ENCODE results near the gene MACIR.

The MACIR gene

GRCh38 chr5:103237778-103238177 lies 20.8 kb upstream of the MACIR start:
- DNase-seq = no peak
- no peak overlapping the region for H3K4me3 ChIP-seq (ENCODE audit: low read depth, low read length)
- TF ChIP-seq CTCF (IDR thresholded peaks at IDR 0.05; ENCODE audit: low read depth, low read length) = no peak
- H3K4me1 ChIP-seq = no peaks in the 10 kb centered on the region
- no peaks in the 10 kb centered on the region for H3K36me3 ChIP-seq
- no peaks in the 10 kb centered on the region for H3K27me3 ChIP-seq
- H3K9me3 ChIP-seq = no peaks in the 10 kb centered on the region

GRCh38 chr5:103243665-103244064 lies 14.9 kb upstream of the MACIR start:
- Histone ChIP-seq H3K36me3 (no peaks in the 10 kb centered on the region), H3K4me1 (no peaks in the 10 kb centered on the region), H3K27me3 (no peaks in the 10 kb centered on the region), H3K9me3 (no peaks in the 10 kb centered on the region), H3K4me3 (ENCODE audit: low read depth, low read length) (no peak overlapping the region)
- DNase-seq = no peak
- no peak for TF ChIP-seq CTCF (IDR thresholded peaks at IDR 0.05; ENCODE audit: low read depth, low read length)

GRCh38 chr5:103244398-103244797 lies 14.2 kb upstream of the MACIR start:
- Histone ChIP-seq H3K4me1 (no peaks in the 10 kb centered on the region), H3K9me3 (no peaks in the 10 kb centered on the region), H3K27me3 (no peaks in the 10 kb centered on the region), H3K36me3 (no peaks in the 10 kb centered on the region), H3K4me3 (ENCODE audit: low read depth, low read length) (no peak overlapping the region)
- TF ChIP-seq CTCF (IDR thresholded peaks at IDR 0.05; ENCODE audit: low read depth, low read length) = no peak
- no peak for DNase-seq

GRCh38 chr5:103245761-103246160 lies 12.8 kb upstream of the MACIR start:
- Histone ChIP-seq H3K4me3 (ENCODE audit: low read depth, low read length) (no peak overlapping the region), H3K36me3 (no peaks in the 10 kb centered on the region), H3K27me3 (no peaks in the 10 kb centered on the region), H3K4me1 (no peaks in the 10 kb centered on the region), H3K9me3 (no peaks in the 10 kb centered on the region)
- TF ChIP-seq CTCF (IDR thresholded peaks at IDR 0.05; ENCODE audit: low read depth, low read length) = no peak
- no peak for DNase-seq

- Histone ChIP-seq H3K4me1 (no peaks in the 10 kb centered on the region), H3K27me3 (no peaks in the 10 kb centered on the region), H3K4me3 (ENCODE audit: low read depth, low read length) (no peak overlapping the region), H3K36me3 (no peaks in the 10 kb centered on the region), H3K9me3 (no peaks in the 10 kb centered on the region)
- TF ChIP-seq CTCF (IDR thresholded peaks at IDR 0.05; ENCODE audit: low read depth, low read length) = no peak
- DNase-seq = no peak
Observed at GRCh38 chr5:103247118-103247517, 11.4 kb upstream of the MACIR start.

- Histone ChIP-seq H3K4me1 (no peaks in the 10 kb centered on the region), H3K9me3 (no peaks in the 10 kb centered on the region), H3K27me3 (no peaks in the 10 kb centered on the region), H3K36me3 (no peaks in the 10 kb centered on the region), H3K4me3 (ENCODE audit: low read depth, low read length) (no peak overlapping the region)
- DNase-seq = no peak
- TF ChIP-seq CTCF (IDR thresholded peaks at IDR 0.05; ENCODE audit: low read depth, low read length) = no peak
Observed at GRCh38 chr5:103249068-103249467, 9.5 kb upstream of the MACIR start.
